GM21528 (cell line): ENCODE data around the gene OSTC.
"Not testable (repeated sequence)": the region's sequence is repeated elsewhere in the genome, so short reads cannot be mapped to it uniquely, and the experiment has no call there.

Experiments
- ATAC-seq: cut with Tn5 transposase; IDR thresholded peaks from one replicate; pipeline ENCODE4 v1.9.1; 2021; ENCODE audit warnings: mild to moderate bottlenecking, moderate library complexity; ENCODE audit not compliant: unreplicated experiment, low FRiP score

Gene OSTC

GRCh38 chr4:108709722-108710121 lies 59.3 kb downstream of the OSTC start:
- no peak for ATAC-seq

GRCh38 chr4:108710578-108710977 lies 60.2 kb downstream of the OSTC start:
- not testable (repeated sequence) for ATAC-seq

- no peak for ATAC-seq
Measured at GRCh38 chr4:108714880-108715279, 64.5 kb downstream of the OSTC start.

GRCh38 chr4:108716340-108716739 lies 65.9 kb downstream of the OSTC start:
- ATAC-seq: no peak

- no peak for ATAC-seq
Measured at GRCh38 chr4:108717386-108717785, 67.0 kb downstream of the OSTC start.
